Kasumi-1 (cell line): ENCODE measurements around the gene GAGE12D.
"Not testable (repeated sequence)": the region's sequence is repeated elsewhere in the genome, so short reads cannot be mapped to it uniquely, and the experiment has no call there.

ENCODE experiments used
- DNase-seq, 2 experiments: peaks; one replicate each; lab custom pipeline; 2025; lab: John Stamatoyannopoulos, UW

Gene GAGE12D

GRCh38 chrX:49541433-49541832 lies at the start of gene GAGE12D:
Gene GAGE12D (plus strand): TSS chrX:49541733. CDS start chrX:49542888, 1,155 bp downstream.
- DNase-seq: not testable (repeated sequence)

- not testable (repeated sequence) for DNase-seq
These were observed 9.7 kb upstream of the GAGE12D start, which contains the start of gene GAGE12C for GRCh38 chrX:49531877-49532276. Gene GAGE12C (plus strand): TSS chrX:49532177. CDS start chrX:49533332, 1,155 bp downstream.

GRCh38 chrX:49550989-49551388 lies 9.5 kb downstream of the GAGE12D start, which contains the start of gene GAGE12E:
Gene GAGE12E (plus strand): TSS chrX:49551289. CDS start chrX:49552444, 1,155 bp downstream.
- DNase-seq: not testable (repeated sequence)

GRCh38 chrX:49560542-49560941 lies 19.0 kb downstream of the GAGE12D start, which contains the start of gene GAGE12F:
Gene GAGE12F (plus strand): TSS chrX:49560842. CDS start chrX:49561997, 1,155 bp downstream.
- DNase-seq: not testable (repeated sequence)

- DNase-seq: not testable (repeated sequence)
These were observed 27.2 kb downstream of the GAGE12D start for GRCh38 chrX:49568728-49569127.

GRCh38 chrX:49569152-49569551 lies 27.6 kb downstream of the GAGE12D start:
- not testable (repeated sequence) for DNase-seq

GRCh38 chrX:49570100-49570499 lies 28.6 kb downstream of the GAGE12D start, which contains the start of gene GAGE12G:
Gene GAGE12G (plus strand): TSS chrX:49570400. CDS start chrX:49571555, 1,155 bp downstream.
- not testable (repeated sequence) for DNase-seq

- not testable (repeated sequence) for DNase-seq
These were observed 38.1 kb downstream of the GAGE12D start, which contains the start of gene GAGE12H for GRCh38 chrX:49579649-49580048. Gene GAGE12H (plus strand): TSS chrX:49579949. CDS start chrX:49581104, 1,155 bp downstream.

GRCh38 chrX:49589196-49589595 lies 47.7 kb downstream of the GAGE12D start, which contains the start of gene GAGE2A:
Gene GAGE2A (plus strand): TSS chrX:49589496. CDS start chrX:49590651, 1,155 bp downstream.
- not testable (repeated sequence) for DNase-seq

GRCh38 chrX:49589769-49590478 lies 48.4 kb downstream of the GAGE12D start:
- not testable (repeated sequence) for DNase-seq

GRCh38 chrX:49590488-49590887 lies 49.0 kb downstream of the GAGE12D start:
- not testable (repeated sequence) for DNase-seq
